Activated T-cell treated with anti-CD3 and anti-CD28 coated beads for 1 hour (primary cell): ENCODE results near the gene HSPG2.
"Not testable (repeated sequence)": the region's sequence is repeated elsewhere in the genome, so short reads cannot be mapped to it uniquely, and the experiment has no call there.

Source experiments
- DNase-seq: peaks from one replicate; pipeline ENCODE4 v3.0.0-alpha.2; 2020; ENCODE audit warnings: low read depth

Gene HSPG2

GRCh38 chr1:21823980-21824702, 113.0 kb downstream of the HSPG2 start:
- DNase-seq, result no peak

DNA sequence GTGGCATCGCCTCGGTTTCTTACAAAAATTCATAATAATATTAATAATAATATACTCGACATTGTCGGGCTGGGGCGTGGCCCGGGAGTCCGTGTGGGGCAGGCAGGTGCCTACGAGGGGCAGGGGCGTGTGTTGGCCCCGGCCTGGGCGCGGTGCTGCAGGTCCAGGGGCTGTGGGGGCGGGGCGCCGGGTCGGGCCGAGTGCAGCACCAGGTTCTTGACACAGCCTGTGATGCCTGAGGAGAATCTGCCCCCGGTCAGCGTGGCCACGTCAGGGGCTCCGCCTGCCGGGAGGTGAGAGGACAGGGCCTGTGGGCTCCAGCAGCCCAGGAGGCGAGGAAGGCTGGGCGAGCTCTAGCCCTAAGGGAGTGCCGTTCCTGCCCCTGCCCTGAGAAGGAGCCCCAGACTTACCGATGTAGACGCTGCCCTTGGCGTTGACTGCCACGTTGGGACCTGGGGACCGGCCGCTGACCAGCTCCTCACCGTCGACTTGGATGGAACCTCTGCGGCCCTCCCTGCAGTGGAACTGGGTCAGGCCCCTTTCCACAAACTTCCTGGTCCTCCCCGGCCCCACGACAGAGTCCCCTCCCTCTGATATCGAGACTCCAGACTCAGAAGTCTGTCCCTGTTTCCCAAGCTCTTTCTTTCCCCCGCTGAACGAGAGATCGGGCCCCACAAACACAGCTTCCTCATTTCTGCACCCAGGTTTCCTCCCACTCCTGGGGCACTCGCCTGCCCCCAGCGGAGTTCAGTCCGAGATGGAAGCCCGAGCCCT, 113.7 kb downstream of the HSPG2 start:
- DNase-seq, result no peak

GRCh38 chr1:21822349-21822748, 114.8 kb downstream of the HSPG2 start:
- DNase-seq, result no peak

DNA sequence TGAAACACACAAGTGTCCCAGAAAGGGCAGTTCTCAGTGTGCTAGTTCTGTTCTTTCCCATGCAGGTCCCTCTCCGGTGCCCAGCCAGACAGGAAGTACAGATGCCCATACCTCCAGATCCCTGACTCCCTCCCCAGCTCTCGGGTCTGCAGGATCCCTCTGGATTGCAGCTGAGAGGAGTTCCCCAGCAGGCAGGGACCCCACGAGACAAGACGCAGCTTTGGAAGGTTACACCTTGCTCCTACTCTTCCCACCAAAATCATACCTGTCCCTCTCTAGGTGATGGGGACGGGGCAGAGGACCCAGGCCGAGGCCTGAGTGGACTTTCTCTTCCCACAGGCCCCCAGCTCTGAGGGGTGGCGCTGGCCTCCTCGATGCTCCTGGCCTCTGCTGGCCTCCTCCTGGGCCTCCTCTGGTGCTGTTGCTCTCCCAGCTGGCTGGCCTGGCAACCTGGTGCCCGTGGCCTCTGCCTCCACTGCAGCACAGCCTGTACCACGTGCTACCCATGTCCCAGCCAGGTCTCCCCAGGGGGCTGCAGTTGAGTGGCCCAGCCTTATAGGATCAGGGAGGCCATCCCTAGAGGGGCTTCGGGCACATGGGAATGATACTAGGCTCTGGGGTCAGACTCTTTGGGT, 115.6 kb downstream of the HSPG2 start:
- DNase-seq, result no peak

GRCh38 chr1:21820597-21821232, 116.4 kb downstream of the HSPG2 start:
- DNase-seq, result no peak

DNA sequence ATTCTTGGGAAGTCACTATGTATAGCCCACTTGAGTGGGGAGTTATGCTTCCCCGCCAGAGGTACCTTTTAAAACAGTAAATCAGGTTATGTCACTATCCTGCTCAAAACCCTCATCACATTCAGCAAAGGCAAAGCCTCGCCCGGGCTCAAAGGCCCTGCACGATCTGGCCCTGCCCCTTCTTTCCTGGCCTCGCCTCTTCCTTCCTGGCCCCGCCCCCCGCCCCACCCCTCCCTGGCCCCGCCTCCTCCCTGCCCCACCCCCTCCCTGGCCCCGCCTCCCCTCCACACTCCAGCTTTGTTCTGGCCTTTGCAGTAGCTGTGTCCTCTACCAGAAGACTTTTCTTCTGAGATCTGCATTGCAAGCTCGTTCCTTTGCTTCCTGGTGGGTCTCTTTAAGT, 118.5 kb downstream of the HSPG2 start:
- peak; percentile 12 for DNase-seq

GRCh38 chr1:21816602-21817302, 120.4 kb downstream of the HSPG2 start:
- DNase-seq, result no peak

DNA sequence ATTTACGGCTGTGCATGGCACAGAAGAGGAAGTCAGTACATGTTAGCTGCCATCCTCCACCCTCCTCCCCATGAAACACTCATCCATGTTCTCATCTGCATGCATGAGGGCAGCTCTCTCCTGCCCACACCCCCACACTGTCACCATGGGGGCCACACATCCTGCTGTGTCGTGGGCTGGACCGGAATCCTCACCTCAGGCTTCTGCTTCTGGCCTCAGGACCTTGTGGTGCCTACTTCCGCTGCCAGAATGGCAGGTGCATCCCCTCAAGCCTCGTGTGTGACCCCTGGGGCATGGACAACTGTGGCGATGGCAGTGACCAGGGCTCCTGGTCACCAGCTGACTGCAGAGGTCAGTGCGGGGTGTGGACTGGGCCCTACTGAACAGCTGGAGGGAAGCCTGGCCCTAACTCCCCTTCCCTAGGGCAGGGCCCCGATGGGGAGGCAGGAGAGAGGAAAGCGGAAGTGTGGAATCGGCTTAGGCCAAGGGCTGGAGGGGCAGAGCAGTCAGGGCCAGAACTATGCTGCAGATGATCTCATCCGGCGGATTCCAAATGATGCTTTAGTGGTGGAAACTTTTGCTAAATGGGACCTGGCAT, 121.3 kb downstream of the HSPG2 start:
- no peak for DNase-seq

- no peak for DNase-seq
Measured at GRCh38 chr1:21814981-21815582, 122.0 kb downstream of the HSPG2 start.

DNA sequence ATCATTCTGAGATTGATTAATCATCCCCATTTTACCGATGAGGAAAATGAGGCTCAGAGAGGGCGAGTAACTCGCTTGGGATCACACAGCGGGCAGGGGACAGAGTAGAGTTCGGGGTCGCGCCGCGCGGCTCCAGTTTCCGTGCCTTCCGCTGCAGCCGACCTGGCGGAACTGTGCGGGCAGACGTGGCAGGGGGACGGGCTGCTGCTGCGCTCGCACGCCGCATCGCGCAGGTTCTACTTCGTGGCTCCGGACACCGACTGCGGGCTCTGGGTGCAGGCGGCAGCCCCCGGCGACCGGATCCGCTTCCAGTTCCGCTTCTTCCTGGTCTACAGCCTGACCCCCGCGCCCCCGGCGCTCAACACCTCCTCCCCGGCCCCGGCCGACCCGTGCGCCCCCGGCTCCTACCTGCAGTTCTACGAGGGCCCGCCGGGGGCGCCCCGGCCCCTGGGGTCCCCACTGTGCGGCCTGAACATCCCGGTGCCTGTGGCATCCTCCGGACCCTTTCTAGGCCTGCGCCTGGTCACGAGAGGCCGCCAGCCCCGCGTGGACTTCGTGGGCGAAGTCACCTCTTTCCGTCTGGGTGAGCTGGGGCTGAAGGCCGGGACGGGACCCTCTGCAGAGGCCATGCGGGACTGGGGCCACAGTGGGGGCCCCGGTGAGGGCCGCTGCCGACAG, 122.7 kb downstream of the HSPG2 start:
- DNase-seq, result peak; percentile 8

DNA sequence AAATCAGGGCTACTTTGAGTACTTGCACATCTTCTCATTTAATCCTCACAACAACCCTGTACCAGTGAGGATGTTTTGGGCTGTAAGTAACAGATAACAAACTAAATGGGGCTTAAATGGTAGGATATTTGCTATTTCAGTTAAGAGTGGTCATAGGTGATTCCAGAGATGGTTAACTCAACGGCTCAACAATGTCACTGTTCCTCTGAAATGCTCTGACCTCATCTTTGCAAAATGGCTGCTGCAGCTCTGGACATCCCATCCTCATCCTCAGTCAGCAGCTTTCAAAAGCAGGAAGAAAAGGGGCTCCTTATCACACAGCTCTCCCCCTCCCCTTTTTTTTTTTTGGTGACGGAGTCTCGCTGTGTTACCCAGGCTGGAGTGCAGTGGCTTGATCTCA, 123.6 kb downstream of the HSPG2 start:
- no peak for DNase-seq

- DNase-seq, result no peak
Measured at GRCh38 chr1:21811875-21812305, 125.2 kb downstream of the HSPG2 start, which contains the start of gene LDLRAD2. TSS of gene LDLRAD2 (plus strand) at chr1:21812265. CDS start at chr1:21812452, 187 bp downstream.

DNA sequence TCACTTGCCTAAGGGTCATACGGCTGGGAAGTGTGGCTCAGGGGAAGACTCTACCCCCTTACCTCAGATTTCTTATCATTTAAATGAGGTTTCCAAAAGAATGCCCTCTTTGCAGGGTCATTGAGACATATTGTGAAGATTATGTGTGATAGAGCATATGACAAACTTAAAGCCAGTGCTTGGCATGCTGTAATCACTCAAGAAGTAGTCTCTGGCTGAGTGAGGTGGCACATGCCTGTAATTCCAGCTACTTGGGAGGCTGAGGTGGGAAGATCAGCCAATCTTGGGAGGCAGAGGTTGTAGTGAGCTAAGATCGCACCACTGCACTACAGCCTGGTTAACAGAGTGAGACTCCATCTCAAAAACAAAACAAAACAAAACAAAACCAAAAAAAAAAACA, 132.6 kb downstream of the HSPG2 start:
- DNase-seq, result no peak

DNA sequence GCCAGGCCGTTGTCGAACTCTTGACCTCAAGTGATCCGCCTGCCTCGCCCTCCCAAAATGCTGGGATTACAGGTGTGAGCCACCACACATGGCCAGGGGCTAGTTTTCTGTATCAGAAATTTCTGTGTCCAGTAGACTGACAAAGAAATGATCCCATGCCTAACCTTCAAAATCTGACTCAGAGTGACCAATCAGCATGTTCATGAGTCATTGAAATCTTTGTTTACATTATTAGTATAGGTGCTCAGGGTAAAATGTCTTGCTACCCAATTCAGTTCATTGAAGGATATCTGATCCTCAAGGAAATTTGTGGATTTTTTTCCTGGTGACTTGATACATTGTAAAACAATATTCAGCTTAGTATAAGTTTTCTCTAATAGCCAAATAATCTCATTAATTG, 136.0 kb downstream of the HSPG2 start:
- DNase-seq, result no peak

DNA sequence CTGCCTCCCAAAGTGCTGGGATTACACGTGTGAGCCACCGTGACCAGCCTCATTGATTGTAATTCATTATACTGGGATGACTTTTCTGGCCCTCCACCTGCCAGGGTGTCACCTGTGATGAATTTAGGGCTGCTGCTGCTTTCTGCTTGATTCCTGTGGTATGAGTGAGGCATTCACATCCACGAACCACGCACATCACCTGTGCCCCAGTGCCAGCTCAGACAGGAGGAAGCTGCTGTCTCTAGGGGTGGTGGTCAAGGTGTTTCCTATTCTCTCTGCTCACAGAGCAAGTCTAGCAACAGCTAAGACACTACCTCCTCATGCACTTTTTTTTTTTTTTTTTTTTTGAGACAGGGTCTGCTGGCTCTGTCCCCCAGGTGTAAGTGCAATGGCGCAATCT, 137.4 kb downstream of the HSPG2 start:
- DNase-seq, result no peak

DNA sequence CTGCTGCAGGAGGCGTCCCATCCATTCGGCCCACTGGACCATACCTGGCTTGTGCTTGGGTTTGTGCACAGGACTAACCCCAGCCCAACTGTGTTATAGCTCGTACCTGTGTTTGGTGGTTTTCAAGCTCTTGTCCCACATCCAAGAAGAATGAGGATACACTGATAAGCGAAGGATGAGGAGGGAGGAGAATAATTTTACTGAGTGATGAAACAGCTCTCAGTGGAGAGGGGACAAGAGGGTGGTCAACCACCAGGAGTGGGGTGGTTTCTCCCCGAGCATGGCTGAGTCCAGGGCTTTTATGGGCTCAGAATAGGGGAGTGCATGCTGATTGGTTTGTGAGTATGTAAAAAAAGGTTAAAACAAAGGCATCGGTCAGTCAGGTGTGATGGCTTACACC, 142.0 kb downstream of the HSPG2 start:
- DNase-seq, result no peak

GRCh38 chr1:21794656-21795055, 142.5 kb downstream of the HSPG2 start:
- DNase-seq, result no peak

DNA sequence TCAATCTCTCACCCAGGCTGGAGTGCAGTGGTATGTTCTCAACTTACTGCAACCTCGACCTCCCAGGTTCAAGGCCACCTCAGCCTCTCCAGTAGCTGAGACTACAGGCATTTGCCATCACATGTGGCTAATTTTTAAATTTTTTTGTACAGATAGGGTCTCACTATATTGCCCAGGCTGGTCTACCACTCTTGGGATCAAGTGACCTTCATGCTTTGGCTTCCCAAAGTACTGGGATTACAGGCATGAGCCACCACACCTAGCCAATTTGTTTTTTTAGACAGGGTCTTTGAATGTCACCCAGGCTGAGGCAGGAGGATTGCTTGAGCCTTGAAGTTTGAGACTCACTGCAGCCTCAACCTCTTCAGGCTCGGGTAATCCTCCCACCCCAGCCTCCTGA, 144.0 kb downstream of the HSPG2 start:
- DNase-seq, result no peak

DNA sequence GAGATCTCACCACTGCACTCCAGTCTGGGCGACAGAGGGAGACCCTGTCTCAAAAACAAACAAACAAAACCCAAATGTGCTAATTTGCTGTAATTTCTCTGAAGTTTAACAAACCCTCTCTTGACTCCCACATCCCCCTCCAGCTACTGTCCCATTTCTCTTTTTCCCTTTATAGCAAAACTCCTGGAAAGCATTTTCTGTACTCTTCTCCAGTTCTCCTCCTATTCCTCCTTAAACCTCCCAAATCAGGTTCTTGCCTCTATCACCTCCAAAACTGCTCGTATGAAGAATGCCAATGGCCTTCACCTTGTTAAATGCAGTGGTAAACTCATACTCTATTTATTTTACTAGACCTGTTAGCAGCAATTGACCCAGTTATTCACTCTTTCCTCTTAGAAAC, 150.5 kb downstream of the HSPG2 start:
- DNase-seq, result no peak

DNA sequence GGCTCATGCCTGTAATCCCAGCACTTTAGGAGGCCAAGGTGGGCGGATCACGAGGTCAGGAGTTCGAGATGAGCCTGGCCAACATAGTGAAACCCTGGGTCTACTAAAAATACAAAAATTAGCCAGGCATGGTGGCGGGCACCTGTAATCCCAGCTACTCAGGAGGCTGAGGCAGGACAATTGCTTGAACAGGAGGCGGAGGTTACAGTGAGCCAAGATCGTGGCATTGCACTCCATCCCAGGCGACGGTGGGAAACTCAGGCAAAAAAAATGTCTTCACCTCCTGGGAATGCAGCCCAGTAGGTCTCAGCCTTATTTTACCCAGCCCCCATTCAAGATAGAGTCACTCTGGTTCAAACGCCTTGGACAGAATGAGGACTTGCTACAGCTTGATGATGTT, 151.3 kb downstream of the HSPG2 start:
- not testable (repeated sequence) for DNase-seq
